Stimulated activated naive CD8-positive, alpha-beta T cell treated with anti-CD3 and anti-CD28 coated beads, Interleukin-15, Interleukin-2, amounts not matched to agents 100 ng/mL and 50 ng/mL, for 24 hours (primary cell): ENCODE results near the gene SMIM10L2A.

ENCODE experiments used
- H3K27ac Mint-ChIP-seq: one replicate; pipeline ENCODE4 v1.8.0; 2021; ENCODE audit warnings: mild to moderate bottlenecking, mixed read lengths
- H3K27me3 Mint-ChIP-seq: one replicate; pipeline ENCODE4 v1.8.0; 2021; ENCODE audit warnings: mixed read lengths
- H3K36me3 Mint-ChIP-seq: one replicate; pipeline ENCODE4 v1.8.0; 2021; ENCODE audit warnings: low read depth, mixed read lengths
- H3K4me1 Mint-ChIP-seq: one replicate; pipeline ENCODE4 v1.8.0; 2021; ENCODE audit warnings: low read depth, mixed read lengths
- H3K4me3 Mint-ChIP-seq: one replicate; pipeline ENCODE4 v1.8.0; 2021; ENCODE audit warnings: mild to moderate bottlenecking, mixed read lengths
- H3K9me3 Mint-ChIP-seq: one replicate; pipeline ENCODE4 v1.8.0; 2021; ENCODE audit warnings: mixed read lengths

SMIM10L2A gene

GRCh38 chrX:135421932-135422809 is at the start of gene SMIM10L2A:
SMIM10L2A (plus strand) TSS chrX:135421944; CDS start chrX:135422132, 188 bp downstream.
- Mint-ChIP-seq H3K27me3 (no peaks in the 10 kb centered on the region), H3K36me3 (no peaks in the 10 kb centered on the region), H3K4me3 (peak within 1 kb of the TSS; percentile 66), H3K4me1 (peaks cover 6% of the 10 kb centered on the region), H3K27ac (no peak within 1 kb of the TSS), H3K9me3 (no peaks in the 10 kb centered on the region)

- Mint-ChIP-seq H3K4me1 (peaks cover 3% of the 10 kb centered on the region), H3K4me3 (no peak overlapping the region), H3K9me3 (no peaks in the 10 kb centered on the region), H3K27ac (no peak overlapping the region), H3K27me3 (no peaks in the 10 kb centered on the region), H3K36me3 (no peaks in the 10 kb centered on the region)
Measured at GRCh38 chrX:135373357-135373756, 48.4 kb upstream of the SMIM10L2A start.

- H3K9me3 Mint-ChIP-seq: no peaks in the 10 kb centered on the region
- no peaks in the 10 kb centered on the region for H3K36me3 Mint-ChIP-seq
- no peaks in the 10 kb centered on the region for H3K27me3 Mint-ChIP-seq
- H3K27ac Mint-ChIP-seq: peak overlapping the region; percentile 26
- peaks cover 44% of the 10 kb centered on the region for H3K4me1 Mint-ChIP-seq
- no peak overlapping the region for H3K4me3 Mint-ChIP-seq
Measured at GRCh38 chrX:135382260-135382659, 39.5 kb upstream of the SMIM10L2A start.

- Mint-ChIP-seq H3K9me3 (no peaks in the 10 kb centered on the region), H3K4me1 (peaks cover 44% of the 10 kb centered on the region), H3K27me3 (no peaks in the 10 kb centered on the region), H3K27ac (peak overlapping the region; percentile 72), H3K4me3 (peak overlapping the region; percentile 45), H3K36me3 (no peaks in the 10 kb centered on the region)
Measured at GRCh38 chrX:135383249-135383648, 38.5 kb upstream of the SMIM10L2A start.

- H3K36me3 Mint-ChIP-seq: no peaks in the 10 kb centered on the region
- no peaks in the 10 kb centered on the region for H3K9me3 Mint-ChIP-seq
- H3K4me3 Mint-ChIP-seq: peak overlapping the region; percentile 45
- peak overlapping the region; percentile 72 for H3K27ac Mint-ChIP-seq
- H3K4me1 Mint-ChIP-seq: peaks cover 46% of the 10 kb centered on the region
- H3K27me3 Mint-ChIP-seq: no peaks in the 10 kb centered on the region
Measured at GRCh38 chrX:135384161-135384836, 37.4 kb upstream of the SMIM10L2A start.

- Mint-ChIP-seq H3K27ac (no peak overlapping the region), H3K27me3 (no peaks in the 10 kb centered on the region), H3K4me1 (peaks cover 37% of the 10 kb centered on the region), H3K9me3 (no peaks in the 10 kb centered on the region), H3K4me3 (no peak overlapping the region), H3K36me3 (no peaks in the 10 kb centered on the region)
Measured at GRCh38 chrX:135388841-135389240, 32.9 kb upstream of the SMIM10L2A start.

- H3K4me1 Mint-ChIP-seq: peaks cover 33% of the 10 kb centered on the region
- H3K9me3 Mint-ChIP-seq: no peaks in the 10 kb centered on the region
- peak overlapping the region; percentile 51 for H3K27ac Mint-ChIP-seq
- no peak overlapping the region for H3K4me3 Mint-ChIP-seq
- H3K27me3 Mint-ChIP-seq: no peaks in the 10 kb centered on the region
- H3K36me3 Mint-ChIP-seq: no peaks in the 10 kb centered on the region
Measured at GRCh38 chrX:135389243-135389642, 32.5 kb upstream of the SMIM10L2A start.

GRCh38 chrX:135389717-135390116 is 32.0 kb upstream of the SMIM10L2A start:
- H3K27ac Mint-ChIP-seq: peak overlapping the region; percentile 51
- no peak overlapping the region for H3K4me3 Mint-ChIP-seq
- no peaks in the 10 kb centered on the region for H3K36me3 Mint-ChIP-seq
- no peaks in the 10 kb centered on the region for H3K27me3 Mint-ChIP-seq
- H3K4me1 Mint-ChIP-seq: peaks cover 30% of the 10 kb centered on the region
- no peaks in the 10 kb centered on the region for H3K9me3 Mint-ChIP-seq

GRCh38 chrX:135391734-135392133 is 30.0 kb upstream of the SMIM10L2A start:
- H3K36me3 Mint-ChIP-seq: no peaks in the 10 kb centered on the region
- H3K27me3 Mint-ChIP-seq: no peaks in the 10 kb centered on the region

GRCh38 chrX:135393051-135393450 is 28.7 kb upstream of the SMIM10L2A start:
- H3K36me3 Mint-ChIP-seq: no peaks in the 10 kb centered on the region
- no peak overlapping the region for H3K4me3 Mint-ChIP-seq
- no peaks in the 10 kb centered on the region for H3K27me3 Mint-ChIP-seq
- H3K27ac Mint-ChIP-seq: no peak overlapping the region
- no peaks in the 10 kb centered on the region for H3K9me3 Mint-ChIP-seq
- H3K4me1 Mint-ChIP-seq: peaks cover 21% of the 10 kb centered on the region

More at GRCh38 chrX:135391734-135392133, 30.0 kb upstream of the SMIM10L2A start:
- peaks cover 21% of the 10 kb centered on the region for H3K4me1 Mint-ChIP-seq
- H3K4me3 Mint-ChIP-seq: no peak overlapping the region
- H3K27ac Mint-ChIP-seq: no peak overlapping the region
- H3K9me3 Mint-ChIP-seq: no peaks in the 10 kb centered on the region

- H3K4me3 Mint-ChIP-seq: no peak overlapping the region
- H3K27me3 Mint-ChIP-seq: no peaks in the 10 kb centered on the region
- H3K27ac Mint-ChIP-seq: no peak overlapping the region
- no peaks in the 10 kb centered on the region for H3K9me3 Mint-ChIP-seq
- H3K36me3 Mint-ChIP-seq: no peaks in the 10 kb centered on the region
- peaks cover 6% of the 10 kb centered on the region for H3K4me1 Mint-ChIP-seq
Measured at GRCh38 chrX:135395064-135395463, 26.7 kb upstream of the SMIM10L2A start.

- Mint-ChIP-seq H3K27me3 (no peaks in the 10 kb centered on the region), H3K36me3 (no peaks in the 10 kb centered on the region), H3K27ac (no peak overlapping the region), H3K9me3 (no peaks in the 10 kb centered on the region), H3K4me3 (no peak overlapping the region), H3K4me1 (no peaks in the 10 kb centered on the region)
Measured at GRCh38 chrX:135396109-135396508, 25.6 kb upstream of the SMIM10L2A start.

- Mint-ChIP-seq H3K4me3 (no peak overlapping the region), H3K4me1 (peaks cover 3% of the 10 kb centered on the region), H3K9me3 (no peaks in the 10 kb centered on the region), H3K27me3 (no peaks in the 10 kb centered on the region), H3K27ac (no peak overlapping the region), H3K36me3 (no peaks in the 10 kb centered on the region)
Measured at GRCh38 chrX:135396566-135396965, 25.2 kb upstream of the SMIM10L2A start.

GRCh38 chrX:135397652-135398051 is 24.1 kb upstream of the SMIM10L2A start:
- Mint-ChIP-seq H3K27me3 (no peaks in the 10 kb centered on the region), H3K36me3 (no peaks in the 10 kb centered on the region), H3K4me3 (no peak overlapping the region), H3K27ac (no peak overlapping the region), H3K4me1 (peaks cover 8% of the 10 kb centered on the region), H3K9me3 (no peaks in the 10 kb centered on the region)

- no peaks in the 10 kb centered on the region for H3K36me3 Mint-ChIP-seq
- H3K27me3 Mint-ChIP-seq: no peaks in the 10 kb centered on the region
- peaks cover 22% of the 10 kb centered on the region for H3K4me1 Mint-ChIP-seq
- H3K4me3 Mint-ChIP-seq: no peak overlapping the region
- no peaks in the 10 kb centered on the region for H3K9me3 Mint-ChIP-seq
- H3K27ac Mint-ChIP-seq: peak overlapping the region; percentile 63
Measured at GRCh38 chrX:135403374-135403773, 18.4 kb upstream of the SMIM10L2A start.
